HG03139 (cell line): ENCODE measurements around the gene TARDBP.
"Not testable (repeated sequence)": the region's sequence is repeated elsewhere in the genome, so short reads cannot be mapped to it uniquely, and the experiment has no call there.

Experiments
- ATAC-seq: cut with Tn5 transposase; IDR thresholded peaks from one replicate; pipeline ENCODE4 v1.9.1; 2021; ENCODE audit not compliant: unreplicated experiment

TARDBP gene

GRCh38 chr1:10992004-10992403 lies 20.4 kb upstream of the TARDBP start:
- not testable (repeated sequence) for ATAC-seq

DNA sequence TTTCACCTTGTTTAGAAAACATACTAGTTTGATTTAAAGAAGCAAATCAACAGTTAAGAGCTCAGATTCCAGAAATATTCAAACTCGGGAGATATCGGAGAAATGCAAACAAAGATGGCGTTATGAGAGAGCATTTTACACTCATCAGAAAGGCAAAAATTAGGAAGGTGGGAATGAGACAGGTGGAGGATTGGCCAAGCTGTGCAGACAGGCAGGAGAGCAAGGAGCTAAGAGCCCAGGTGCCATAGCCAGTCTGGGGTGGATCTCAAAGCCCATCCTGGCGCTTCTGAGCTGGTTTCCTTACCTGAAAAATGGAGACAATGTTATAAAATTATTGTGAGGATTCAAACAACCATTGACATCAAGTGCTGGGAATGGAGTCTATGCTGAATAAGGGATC lies 19.6 kb upstream of the TARDBP start:
- ATAC-seq, result no peak

DNA sequence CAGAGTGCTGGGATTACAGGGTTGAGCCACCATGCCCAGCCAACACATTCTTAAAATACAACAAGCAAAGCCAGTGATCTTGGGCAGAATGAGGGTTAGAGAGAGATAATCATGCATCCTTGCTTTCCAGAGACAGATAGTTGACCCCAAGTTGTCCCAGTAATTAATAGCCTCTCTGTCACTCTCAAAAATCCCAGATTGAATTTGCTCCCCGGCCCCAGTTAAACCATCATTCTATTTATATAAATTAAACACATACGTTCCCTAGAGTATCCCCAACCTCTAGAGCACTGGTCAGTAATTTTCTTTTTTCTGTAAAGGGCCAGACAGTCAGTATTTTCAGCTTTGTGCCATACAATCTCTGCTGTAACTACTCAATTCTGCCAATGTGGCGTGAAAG lies 16.4 kb upstream of the TARDBP start:
- no peak for ATAC-seq

- ATAC-seq, result no peak
Observed at GRCh38 chr1:11000526-11000925, 11.9 kb upstream of the TARDBP start.

DNA sequence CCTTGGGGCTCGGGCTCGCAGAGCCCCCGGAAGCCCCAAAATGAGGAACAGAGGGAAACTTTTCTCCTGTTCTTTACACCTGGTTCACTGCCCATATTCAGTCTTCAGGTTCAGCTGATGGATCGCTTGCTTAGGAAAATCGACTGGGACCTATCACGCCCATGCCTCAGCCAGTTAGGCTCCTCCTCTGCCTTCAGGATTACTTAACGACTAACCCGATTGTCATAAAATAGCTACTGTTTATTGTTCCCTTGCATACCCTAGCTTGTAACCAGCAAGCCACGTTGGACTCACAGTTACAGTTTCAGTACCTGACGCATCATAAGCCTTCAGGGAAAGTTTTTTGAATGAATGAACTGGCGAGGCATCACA lies 692 bp downstream of the TARDBP start:
- no peak for ATAC-seq

DNA sequence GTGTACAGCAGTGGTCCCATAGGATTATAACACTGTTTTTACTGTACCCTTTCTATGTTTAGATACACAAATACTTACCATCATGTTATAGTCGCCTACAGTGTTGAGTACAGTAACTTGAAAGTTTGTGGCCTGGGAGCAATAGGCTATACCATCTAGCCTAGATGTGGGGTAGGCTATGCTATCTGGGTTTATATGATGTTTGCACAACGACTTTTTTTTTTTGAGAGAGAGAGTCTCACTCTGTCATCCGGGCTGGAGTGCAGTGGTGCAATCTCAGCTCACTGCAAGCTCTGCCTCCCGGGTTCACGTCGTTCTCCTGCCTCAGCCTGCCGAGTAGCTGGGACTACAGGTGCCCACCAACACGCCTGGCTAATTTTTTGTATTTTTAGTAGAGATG lies 6.9 kb downstream of the TARDBP start:
- not testable (repeated sequence) for ATAC-seq

GRCh38 chr1:11019971-11020370 lies 7.5 kb downstream of the TARDBP start:
- no peak for ATAC-seq

DNA sequence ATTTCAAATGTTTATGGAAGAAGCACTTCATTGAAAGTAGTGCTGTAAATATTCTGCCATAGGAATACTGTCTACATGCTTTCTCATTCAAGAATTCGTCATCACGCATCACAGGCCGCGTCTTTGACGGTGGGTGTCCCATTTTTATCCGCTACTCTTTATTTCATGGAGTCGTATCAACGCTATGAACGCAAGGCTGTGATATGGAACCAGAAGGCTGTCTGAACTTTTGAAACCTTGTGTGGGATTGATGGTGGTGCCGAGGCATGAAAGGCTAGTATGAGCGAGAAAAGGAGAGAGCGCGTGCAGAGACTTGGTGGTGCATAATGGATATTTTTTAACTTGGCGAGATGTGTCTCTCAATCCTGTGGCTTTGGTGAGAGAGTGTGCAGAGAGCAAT lies 10.7 kb downstream of the TARDBP start:
- no peak for ATAC-seq

DNA sequence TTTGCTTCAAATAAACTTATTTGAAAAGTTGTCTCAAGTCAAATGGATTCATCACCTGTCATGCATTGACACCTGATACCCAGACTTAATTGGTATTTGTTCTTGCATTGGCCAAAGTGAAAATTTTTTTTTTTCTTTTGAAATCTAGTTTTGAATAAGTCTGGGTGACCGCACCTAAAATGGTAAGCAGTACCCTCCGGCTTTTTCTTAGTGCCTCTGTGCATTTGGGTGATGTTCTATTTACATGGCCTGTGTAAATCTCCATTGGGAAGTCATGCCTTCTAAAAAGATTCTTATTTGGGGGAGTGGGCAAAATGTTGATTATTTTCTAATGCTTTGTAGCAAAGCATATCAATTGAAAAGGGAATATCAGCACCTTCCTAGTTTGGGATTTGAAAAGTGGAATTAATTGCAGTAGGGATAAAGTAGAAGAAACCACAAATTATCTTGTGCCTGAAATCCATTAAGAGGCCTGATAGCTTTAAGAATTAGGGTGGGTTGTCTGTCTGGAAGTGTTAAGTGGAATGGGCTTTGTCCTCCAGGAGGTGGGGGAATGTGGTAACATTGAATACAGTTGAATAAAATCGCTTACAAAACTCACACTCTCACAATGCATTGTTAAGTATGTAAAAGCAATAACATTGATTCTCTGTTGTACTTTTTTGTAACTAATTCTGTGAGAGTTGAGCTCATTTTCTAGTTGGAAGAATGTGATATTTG lies 11.9 kb downstream of the TARDBP start:
- no peak for ATAC-seq

DNA sequence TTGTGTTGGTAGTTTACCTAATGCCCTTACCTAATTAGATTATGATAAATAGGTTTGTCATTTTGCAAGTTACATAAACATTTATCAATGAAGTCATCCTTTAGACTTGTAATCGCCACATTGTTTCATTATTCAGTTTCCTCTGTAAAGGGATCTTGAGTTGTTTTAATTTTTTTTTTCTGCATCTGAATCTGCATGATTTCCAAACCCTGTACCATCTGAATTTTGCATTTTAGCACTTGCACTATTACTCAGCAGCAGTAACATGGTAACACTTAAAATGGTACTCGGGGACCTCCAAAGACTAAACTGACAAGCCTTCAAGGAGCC lies 12.4 kb downstream of the TARDBP start:
- ATAC-seq, result no peak

DNA sequence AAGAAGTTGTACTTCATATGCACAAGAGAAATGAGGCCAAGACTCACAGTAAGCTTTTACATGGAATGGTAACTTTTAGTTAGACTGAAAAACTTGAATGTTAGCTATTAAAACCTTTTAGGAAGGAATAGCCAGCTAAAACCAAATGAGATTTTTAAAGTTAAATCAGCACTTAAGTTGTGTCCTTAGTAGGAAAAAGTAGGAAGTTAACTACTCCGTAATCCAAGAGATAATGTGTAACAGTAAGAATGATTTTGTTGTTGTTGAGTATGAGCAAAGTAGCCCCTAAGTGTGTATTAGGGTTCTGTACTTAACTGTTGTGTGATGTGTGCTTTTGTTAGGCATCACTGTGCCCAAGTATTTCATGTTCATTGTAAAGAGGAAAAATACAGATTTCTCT lies 13.2 kb downstream of the TARDBP start:
- ATAC-seq, result no peak

DNA sequence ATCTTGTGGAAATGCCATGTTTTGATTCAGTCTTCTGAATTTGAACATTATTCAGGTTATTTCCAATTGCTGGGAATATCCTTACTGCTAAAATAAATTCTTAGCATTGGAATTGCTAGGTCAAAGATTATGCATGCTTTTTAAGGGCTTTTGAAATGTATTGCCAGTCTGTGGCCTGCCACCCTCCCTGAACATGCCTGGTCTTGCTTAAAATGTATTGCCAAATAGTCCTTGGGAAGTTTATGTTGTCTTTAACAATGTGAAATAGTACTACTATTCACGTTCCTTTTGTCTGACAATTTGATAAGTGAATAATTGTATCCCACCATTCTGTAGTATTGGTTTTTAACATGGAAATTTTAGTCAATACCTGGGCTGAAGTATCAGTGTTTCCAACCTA lies 13.6 kb downstream of the TARDBP start:
- ATAC-seq, result no peak

- ATAC-seq, result no peak
Observed at GRCh38 chr1:11026903-11027302, 14.4 kb downstream of the TARDBP start.

GRCh38 chr1:11027316-11027715 lies 14.9 kb downstream of the TARDBP start:
- no peak for ATAC-seq

DNA sequence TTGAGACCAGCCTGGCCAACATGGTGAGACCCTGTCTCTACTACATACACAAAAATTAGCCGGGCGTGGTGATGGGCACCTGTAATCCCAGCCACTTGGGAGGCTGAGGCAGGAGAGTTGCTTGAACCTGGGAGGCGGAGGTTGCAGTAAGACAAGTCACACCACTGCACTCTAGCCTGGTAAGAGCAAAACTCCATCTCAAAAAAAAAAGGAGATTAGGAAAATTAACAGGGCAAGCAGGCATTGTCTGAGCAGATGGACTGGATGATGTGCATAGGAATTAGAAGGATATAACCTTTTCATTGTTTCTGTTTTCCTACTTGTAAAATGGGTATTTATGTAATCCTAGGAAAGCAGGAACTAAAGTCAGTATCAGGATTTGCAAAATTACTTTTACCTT lies 15.6 kb downstream of the TARDBP start:
- no peak for ATAC-seq

DNA sequence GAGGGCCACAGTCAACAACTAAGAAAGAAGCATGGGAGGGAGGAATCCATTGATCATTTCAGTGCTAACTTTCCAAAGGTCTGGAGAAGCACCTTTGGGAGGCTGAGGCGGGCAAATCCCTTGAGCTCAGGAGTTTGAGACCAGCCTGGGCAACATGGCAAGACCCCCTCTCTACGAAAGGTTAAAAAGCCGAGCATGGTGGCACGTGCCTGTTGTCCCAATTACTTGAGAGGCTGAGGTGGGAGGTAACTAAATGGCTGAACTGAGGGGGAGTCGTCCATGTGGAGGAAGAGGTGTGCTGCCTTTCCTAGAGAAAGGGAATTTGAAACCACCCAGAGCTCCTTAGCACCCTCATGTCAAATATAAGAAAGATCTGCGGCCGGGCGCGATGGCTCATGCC lies 18.4 kb downstream of the TARDBP start:
- ATAC-seq, result no peak

- ATAC-seq, result no peak
Observed at GRCh38 chr1:11031624-11032262, 19.3 kb downstream of the TARDBP start.

DNA sequence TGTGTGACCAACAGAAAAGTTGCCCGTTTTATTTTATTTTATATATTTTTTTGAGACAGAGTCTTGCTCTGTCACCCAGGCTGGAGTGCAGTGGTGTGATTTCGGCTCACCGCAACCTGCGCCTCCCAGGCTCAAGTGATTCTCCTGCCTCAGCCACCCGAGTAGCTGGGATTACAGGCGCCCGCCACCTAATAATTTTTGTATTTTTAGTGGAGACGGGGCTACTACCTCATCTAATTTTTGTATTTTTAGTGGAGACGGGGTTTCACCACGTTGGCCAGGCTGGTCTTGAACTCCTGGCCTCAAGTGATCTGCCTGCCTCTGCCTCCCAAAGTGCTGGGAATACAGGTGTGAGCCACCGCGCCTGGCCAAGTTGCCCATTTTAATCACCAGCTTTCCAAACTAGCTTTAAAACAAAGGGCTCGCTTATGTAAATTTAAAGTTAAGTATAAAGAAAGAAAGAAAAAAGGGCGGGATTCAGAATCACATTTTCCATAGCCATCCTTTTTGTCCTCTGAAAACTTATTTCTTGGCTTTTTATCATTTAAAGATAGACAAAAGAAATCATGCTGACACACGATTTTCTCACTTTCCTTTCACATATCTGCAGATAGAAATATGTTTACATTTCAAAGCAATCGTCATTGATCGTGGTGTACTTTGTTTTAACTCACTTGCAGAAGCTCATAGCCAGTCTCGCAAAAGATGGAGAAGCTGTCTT lies 24.7 kb downstream of the TARDBP start:
- ATAC-seq, result not testable (repeated sequence)

DNA sequence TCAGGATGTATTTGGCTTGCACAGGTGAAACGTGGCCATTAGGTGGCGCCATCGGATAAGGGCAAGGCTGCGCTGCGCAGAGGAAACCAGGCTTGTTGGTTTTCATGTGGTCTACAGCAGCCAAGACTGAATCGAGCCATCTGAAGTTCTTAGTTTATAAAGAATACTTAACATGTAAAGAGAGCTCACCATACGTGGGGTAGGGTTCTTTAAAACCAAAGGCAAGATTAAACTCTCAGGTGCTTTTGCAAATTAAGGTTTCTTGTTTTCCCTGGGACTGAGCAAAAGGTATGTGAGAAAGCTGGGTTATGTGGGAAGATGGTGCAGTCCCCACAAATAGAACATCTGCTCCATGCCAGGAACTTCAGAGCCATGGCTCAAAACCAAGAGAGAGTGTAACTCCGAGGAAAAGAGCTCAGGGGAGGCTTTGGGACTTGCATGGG lies 25.3 kb downstream of the TARDBP start:
- ATAC-seq, result peak; percentile 56

- ATAC-seq, result no peak
Observed at GRCh38 chr1:11039351-11040104, 27.1 kb downstream of the TARDBP start.

- ATAC-seq, result not testable (repeated sequence)
Observed at GRCh38 chr1:11040105-11040429, 27.6 kb downstream of the TARDBP start.

DNA sequence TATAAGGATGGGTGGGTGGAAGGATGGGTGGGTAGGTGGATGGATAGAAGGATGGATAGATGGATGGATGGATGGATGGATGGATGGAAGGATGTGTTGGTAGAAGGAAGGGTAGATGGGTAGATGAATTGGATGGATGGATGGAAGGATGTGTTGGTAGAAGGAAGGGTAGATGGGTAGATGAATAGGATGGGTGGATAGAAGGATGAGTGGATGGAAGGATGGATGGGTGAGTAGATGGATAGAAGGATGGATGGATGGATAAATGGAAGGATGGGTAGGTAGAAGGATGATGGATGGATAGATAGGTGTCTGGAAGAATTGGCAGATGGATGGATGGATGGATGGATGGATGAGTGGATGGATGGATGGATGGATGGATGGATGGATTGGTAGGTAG lies 28.6 kb downstream of the TARDBP start:
- no peak for ATAC-seq
